ENCODE measurements around the gene COL5A1. TPM values are rescaled to one million over a fixed set of nuclear protein-coding genes. Genes with fewer than 3 reads are reported as not detected.

Gene COL5A1
- total RNA-seq, 1 experiment from 2014 or later, result 2.1 TPM

GRCh38 chr9:134722120-134722701 lies 80.6 kb downstream of the COL5A1 start:
- no peak for DNase-seq (ENCODE audit: extremely low read depth, low read depth)

DNA sequence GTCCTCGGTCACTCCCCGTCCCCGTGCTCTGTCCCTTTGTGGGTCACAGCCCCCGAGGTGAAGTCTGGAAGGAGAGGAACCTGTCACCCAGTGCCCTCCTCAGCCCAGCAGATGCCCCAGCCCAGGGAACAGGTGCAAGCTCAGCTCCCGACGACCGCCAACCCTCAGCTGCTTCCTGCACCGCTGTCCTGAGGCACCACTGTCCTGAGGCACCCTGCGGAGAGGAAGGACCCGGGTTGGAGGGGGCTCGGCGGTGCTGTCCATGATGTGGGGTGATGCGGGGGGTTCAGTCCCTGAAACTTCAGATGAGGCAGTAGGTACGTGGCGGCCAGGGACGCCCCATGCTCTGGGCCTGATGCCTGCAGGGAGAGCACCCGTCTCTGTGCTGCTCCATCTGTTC lies 81.4 kb downstream of the COL5A1 start:
- DNase-seq (ENCODE audit: extremely low read depth, low read depth), result no peak

DNA sequence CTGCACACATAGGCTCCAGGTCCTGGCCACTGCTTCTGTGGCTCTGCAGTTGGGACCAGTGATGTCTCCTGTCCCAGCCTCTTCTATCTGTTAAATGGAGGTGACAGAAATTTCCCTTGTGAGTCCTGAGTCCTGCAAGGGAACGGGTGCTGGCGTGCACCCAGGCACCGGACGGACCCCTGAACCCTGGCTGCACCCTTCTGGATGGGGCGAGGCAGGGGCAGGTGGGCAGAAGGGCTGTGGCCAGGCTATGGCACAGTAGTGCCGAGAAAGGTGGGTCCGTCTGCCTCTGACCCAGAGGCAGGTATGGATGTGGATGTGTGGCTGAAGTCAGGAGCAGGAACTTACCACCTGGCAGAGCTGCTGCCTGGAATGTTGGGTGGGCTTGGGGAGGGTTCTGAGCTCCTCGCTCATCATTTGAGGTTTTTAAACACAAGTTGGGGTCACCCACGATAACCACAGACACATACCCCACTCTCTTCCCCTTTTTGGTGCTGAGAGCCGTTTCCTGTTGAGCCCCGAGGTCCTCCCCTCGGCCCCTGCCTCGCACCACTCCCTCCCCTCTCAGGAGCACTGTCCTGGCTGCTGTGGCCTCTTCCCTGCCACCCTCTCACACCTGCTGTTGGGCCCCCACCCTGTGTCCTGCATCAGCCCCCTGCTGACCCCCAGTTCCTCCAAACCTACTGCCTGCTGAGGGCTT lies 82.0 kb downstream of the COL5A1 start:
- DNase-seq (ENCODE audit: extremely low read depth, low read depth), result no peak

- DNase-seq (ENCODE audit: extremely low read depth, low read depth), result no peak
Measured at GRCh38 chr9:134724202-134724911, 82.8 kb downstream of the COL5A1 start.

- DNase-seq (ENCODE audit: extremely low read depth, low read depth), result no peak
Measured at GRCh38 chr9:134724912-134725604, 83.5 kb downstream of the COL5A1 start.

GRCh38 chr9:134725605-134725940 lies 84.0 kb downstream of the COL5A1 start:
- DNase-seq (ENCODE audit: extremely low read depth, low read depth), result no peak

- DNase-seq (ENCODE audit: extremely low read depth, low read depth), result no peak
Measured at GRCh38 chr9:134726026-134726721, 84.6 kb downstream of the COL5A1 start.

DNA sequence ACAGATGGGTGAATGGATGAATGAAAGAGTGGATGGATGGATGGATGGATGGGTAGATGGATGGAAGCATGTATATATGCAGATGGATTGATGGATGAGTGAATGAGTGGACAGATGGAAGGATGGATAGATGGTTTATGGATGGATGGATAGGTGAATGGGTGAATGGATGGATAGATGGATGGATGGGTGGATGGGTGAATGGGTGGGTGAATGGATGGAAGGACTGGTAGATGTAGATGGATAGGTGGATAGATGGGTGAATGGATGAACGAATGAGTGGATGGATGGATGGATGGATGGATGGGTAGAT lies 85.1 kb downstream of the COL5A1 start:
- no peak for DNase-seq (ENCODE audit: extremely low read depth, low read depth)

DNA sequence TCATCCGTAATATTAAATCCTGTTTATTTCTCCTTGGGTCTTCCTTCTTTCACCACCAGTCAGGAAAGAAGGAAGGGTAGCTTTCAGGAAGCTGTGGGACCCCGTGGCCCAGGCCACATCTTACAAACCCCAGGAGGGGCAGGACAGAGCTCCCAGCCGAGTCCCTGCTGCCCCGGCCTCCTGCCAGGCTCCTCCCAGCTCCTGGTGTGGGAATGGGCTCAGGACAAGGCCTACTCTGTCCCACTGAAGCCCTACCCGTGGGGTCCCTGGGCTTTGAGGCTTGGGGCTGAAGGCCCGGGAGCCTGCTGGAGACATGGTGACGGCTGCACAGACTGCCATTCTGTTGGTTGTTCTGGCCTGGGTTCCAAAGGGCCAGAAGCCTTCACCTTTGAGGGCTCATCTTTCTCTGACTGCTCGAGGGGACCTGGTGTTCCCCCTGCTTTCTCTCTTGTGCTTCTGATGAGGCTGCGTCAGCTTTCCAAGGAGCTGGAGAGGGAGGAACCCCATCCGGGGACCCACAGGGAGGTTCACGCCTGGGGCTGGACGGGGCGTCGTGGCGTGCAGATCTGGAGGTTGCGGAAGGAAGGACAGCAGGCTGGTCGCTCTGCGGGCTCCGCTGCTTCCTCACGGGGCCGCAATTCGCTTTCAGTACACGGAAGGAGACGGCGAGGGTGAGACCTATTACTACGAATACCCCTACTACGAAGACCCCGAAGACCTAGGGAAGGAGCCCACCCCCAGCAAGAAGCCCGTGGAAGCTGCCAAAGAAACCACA lies 86.6 kb downstream of the COL5A1 start:
- no peak for DNase-seq (ENCODE audit: extremely low read depth, low read depth)

- DNase-seq (ENCODE audit: extremely low read depth, low read depth), result no peak
Measured at GRCh38 chr9:134728801-134729495, 87.3 kb downstream of the COL5A1 start.

DNA sequence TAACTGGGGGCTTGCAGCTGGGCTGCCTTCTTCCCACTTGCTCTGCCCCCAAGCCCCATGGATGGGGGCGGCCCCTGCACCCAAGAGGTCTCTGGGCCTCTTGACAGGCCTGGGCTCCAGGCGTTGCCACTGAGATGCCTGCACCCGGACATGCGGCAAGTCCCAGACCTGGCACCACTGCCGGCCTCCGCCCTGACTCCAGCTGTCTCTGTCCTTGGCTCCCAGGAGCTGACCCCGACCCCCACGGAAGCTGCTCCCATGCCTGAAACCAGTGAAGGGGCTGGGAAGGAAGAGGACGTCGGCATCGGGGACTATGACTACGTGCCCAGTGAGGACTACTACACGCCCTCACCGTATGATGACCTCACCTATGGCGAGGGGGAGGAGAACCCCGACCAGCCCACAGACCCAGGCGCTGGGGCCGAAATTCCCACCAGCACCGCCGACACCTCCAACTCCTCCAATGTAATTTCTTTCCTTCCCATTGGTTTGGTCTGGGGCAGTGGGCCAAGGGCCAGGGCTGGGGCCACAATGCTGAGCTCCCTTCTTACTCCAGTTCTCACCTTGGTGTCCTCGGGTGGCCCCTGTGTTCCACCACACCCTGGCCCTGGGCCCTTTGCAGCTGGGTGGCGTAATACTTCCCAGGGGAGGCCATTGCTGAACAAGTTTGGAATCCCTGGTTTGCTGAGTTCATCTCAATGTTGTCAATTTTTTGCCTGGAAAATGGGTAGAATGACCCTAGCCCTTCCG lies 88.6 kb downstream of the COL5A1 start:
- DNase-seq (ENCODE audit: extremely low read depth, low read depth), result no peak

DNA sequence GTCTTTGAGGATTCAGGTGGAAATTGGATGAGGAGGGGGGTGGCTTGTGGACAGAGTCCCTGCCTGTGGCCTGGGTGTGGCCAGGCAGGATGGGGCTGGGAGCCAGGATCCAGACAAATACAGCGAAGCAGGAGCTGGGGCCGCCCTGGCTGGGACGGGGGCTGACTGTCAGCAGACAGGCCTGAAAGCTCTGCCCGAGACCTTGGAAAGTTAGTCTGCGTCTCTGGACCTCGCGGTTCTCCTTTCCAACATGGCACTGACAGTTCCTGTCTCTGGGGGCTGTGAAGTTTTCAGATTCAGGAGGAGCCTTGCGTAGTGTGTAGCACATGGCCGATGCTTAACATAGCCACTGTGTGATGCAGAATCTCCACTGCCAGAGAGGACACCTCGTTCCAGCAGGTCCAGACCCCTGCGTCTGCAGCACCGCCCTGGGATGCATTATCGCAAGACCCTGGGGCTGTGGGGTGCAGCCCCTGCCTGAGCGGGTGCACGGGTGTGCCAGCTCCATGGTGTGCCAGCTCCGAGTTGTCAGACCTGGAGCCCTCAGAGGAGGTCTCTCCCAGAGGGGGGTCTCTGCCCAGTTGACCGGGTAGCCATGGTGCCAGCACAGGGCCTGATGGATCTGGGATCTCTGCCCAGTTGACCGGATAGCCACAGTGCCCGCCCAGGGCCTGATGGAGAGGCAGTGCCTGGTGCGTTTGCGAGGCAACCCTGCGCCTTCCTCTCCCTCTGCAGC lies 89.3 kb downstream of the COL5A1 start:
- no peak for DNase-seq (ENCODE audit: extremely low read depth, low read depth)

- no peak for DNase-seq (ENCODE audit: extremely low read depth, low read depth)
Measured at GRCh38 chr9:134731497-134732391, 90.1 kb downstream of the COL5A1 start.

DNA sequence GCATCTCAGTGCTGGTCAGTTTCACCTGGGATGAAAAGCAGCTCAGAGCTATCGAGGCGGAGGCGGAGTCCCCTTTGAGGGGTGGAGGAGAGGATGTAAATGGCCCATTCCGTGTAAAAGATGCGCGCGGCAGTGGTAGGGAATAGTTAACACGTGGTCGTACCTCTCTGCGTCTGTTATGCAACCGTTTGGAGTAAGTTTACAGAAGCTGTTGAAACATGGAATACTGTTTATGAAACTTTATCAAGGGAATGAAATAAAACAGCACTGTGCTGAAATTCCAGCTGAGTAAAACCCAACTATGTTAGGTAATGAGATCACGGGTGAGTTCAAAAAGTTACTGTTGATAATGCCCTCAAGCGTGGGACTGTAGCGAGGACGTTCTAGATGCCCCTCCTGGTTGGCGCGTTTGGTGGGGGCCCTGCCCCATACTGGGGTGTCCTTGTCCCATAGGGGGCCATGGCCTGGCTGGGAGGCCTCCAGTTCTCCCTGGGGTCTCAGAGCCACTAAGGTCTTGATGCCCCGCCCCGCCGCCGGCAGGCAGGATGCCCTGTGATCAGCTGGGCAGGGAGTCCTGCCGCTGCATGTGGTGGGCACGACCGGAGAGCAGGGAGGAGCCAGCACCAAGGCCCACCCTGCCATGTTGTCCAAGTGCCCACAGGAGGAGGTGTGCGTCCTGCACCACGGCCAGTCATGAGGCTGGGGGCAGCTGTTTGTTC lies 90.9 kb downstream of the COL5A1 start:
- DNase-seq (ENCODE audit: extremely low read depth, low read depth), result peak; percentile 13

DNA sequence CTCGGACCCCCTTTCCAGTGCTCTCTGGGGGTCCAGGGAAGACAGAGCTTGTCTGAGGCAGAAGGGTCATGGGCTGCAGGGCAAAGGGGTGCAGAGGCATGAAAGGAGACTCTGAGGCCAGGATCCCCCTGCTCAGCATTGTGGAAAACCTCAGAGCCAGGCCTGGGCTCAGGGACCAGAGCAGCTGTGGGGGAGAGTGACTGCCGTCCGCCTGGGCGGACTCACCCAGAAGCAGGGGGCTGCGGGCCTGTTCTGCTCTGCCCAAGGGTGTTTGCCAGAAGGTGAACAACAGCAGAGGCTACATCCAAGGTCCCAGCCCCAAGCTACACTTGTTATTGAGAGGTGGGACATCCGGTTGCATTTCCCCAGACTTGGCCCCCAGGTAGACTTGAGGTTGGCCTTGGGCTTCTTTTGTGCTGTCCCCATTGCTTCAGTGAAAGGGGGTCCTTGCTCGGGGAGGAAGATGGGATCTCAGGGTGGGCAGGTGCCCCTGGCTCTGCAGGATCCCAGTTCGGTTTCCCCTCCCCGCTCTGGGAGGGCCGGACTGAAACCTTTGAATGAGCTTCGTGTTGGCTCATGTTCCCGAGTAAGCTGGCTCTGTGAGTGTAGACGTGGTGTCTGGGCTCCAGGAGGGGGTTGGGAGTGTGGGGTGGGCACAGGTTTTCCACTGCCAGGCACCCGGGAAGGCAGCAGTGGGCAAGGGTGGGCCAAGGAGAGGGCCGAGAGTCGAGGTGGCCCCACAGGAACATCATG lies 92.1 kb downstream of the COL5A1 start:
- no peak for DNase-seq (ENCODE audit: extremely low read depth, low read depth)

GRCh38 chr9:134734270-134734669 lies 92.7 kb downstream of the COL5A1 start:
- DNase-seq (ENCODE audit: extremely low read depth, low read depth), result peak; percentile 36
